ENCODE measurements around the gene BTBD17.
A peak's percentile ranks its signal among the peaks of the same experiment; 100 is the strongest.
"Not testable (repeated sequence)": the region's sequence is repeated elsewhere in the genome, so short reads cannot be mapped to it uniquely, and the experiment has no call there.

BTBD17 gene

GRCh38 chr17:74361230-74362068 lies at the start of gene BTBD17:
Gene BTBD17, minus strand, starts transcription at chr17:74361868. Its CDS starts 49 bp downstream, at chr17:74361819.
- DNase-seq (ENCODE audit: low spot score), result peak; percentile 65

DNA sequence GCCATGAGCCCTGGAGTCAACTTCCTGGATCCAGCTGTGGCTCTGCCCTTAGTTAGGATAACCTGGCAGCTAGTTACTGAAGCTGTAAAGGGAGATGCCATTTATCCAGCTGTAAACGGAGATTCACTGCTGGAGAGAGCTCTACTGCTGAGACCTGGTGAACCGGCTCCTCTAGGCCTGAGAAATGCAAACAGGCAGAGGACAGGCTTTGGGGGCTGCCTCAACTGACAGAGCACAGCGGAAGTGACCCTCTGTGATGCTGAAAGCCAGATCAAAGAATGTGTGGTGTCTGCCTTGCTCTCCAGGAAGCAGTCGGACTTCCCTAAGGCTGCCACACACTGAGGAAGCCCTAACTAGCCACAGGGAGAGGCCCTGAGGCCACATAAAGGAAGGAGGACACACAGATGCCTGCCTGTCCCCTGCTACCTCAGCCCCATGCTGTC lies 48.4 kb upstream of the BTBD17 start:
- DNase-seq (ENCODE audit: low spot score), result no peak

DNA sequence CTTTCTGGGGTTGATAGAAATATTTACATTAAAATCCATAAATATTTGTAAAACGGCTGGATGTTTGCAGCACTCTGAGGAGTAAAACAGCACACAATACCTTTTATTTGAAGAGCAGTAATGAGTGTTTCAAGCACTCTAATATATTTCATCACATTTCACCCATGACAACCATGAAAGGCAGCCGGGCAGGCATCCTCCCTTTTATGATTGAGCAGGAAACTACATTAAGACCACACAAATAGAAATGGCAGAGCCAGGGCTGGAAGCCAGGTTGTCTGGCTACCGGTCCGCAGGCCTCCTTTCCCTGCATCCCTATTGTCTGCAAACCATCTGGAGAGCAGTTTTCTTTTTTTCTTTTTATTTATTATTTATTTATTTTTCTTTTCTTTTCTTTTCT lies 47.1 kb upstream of the BTBD17 start:
- DNase-seq (ENCODE audit: low spot score), result no peak

DNA sequence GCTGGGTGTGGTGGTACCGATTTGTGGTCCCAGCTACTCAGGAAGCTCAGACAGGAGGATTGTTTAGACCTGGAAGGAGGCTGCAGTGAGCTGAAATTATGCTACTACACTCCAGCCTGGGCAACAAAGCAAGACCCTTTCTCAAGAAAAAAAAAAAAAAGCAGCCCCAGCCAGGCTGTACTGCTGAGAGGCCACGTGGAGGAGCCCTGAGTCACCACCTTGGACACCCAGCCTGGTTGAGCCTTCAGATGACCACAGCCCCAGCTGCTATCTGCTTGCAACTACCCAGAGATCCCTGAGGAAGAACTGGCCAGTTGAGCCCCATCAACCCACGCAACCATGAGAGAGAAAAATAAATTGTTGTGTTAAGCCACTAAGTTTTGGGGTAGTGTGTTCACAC lies 46.6 kb upstream of the BTBD17 start:
- no peak for DNase-seq (ENCODE audit: low spot score)

GRCh38 chr17:74407384-74407783 lies 45.7 kb upstream of the BTBD17 start:
- DNase-seq (ENCODE audit: low spot score), result no peak

GRCh38 chr17:74405311-74405710 lies 43.6 kb upstream of the BTBD17 start:
- not testable (repeated sequence) for DNase-seq (ENCODE audit: low spot score)

GRCh38 chr17:74404789-74405188 lies 43.1 kb upstream of the BTBD17 start:
- no peak for DNase-seq (ENCODE audit: low spot score)

DNA sequence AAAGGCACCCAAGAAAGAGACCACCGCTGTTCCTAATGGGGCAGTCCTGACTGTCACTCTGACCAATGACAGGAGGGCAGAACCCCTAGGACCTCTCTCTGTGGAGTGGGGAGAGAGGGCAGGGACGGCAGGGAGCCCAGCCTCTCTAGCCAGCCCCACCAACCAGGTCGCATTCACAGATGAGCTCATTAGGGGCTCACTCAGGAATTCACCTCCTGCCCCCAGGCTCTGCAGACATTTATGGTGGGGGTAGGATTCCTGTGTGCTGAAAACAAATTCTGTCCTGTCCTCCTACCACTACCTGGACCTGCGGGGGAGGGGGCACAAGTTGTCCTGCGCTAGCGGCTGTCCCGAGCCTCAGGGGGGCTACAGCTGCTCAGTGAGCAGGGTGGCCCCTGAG lies 42.5 kb upstream of the BTBD17 start:
- no peak for DNase-seq (ENCODE audit: low spot score)

GRCh38 chr17:74403512-74404137 lies 42.0 kb upstream of the BTBD17 start:
- DNase-seq (ENCODE audit: low spot score), result no peak

- no peak for DNase-seq (ENCODE audit: low spot score)
Measured at GRCh38 chr17:74402048-74402447, 40.4 kb upstream of the BTBD17 start.

GRCh38 chr17:74396567-74396966 lies 34.9 kb upstream of the BTBD17 start:
- DNase-seq (ENCODE audit: low spot score), result no peak

GRCh38 chr17:74394977-74395376 lies 33.3 kb upstream of the BTBD17 start:
- no peak for DNase-seq (ENCODE audit: low spot score)

DNA sequence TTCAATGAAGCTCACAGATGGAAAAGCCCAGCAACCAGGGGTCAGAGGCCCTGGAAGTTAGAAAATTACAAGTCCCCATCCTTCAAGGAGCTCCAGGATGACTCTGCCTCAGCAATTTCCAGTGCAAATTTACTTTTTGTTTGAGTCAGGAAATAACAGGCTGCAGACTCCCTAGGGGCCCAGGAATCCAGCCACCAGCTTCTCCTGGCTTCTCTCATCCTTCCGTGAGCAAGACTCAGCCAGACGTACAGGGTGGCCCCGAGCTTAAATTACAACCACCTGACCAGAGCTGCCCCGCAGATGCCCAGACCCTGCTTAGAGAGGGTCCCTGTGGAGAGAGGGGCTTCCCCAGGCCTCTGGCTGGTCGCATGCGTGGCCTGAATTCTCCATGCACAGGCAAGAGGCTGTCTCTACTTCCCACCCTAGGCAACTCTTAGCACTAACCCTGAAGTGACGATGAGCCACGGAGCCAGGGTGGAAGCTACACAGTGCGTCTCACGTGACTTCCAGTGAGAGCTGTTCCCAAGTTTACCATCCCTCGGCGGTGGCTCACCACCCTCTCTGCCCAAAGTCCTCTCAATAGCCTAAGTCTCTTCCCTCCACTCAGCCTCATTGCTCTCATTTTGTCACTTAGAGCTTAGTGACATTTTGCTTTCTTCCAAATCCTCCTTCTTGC lies 32.7 kb upstream of the BTBD17 start:
- DNase-seq (ENCODE audit: low spot score), result no peak

DNA sequence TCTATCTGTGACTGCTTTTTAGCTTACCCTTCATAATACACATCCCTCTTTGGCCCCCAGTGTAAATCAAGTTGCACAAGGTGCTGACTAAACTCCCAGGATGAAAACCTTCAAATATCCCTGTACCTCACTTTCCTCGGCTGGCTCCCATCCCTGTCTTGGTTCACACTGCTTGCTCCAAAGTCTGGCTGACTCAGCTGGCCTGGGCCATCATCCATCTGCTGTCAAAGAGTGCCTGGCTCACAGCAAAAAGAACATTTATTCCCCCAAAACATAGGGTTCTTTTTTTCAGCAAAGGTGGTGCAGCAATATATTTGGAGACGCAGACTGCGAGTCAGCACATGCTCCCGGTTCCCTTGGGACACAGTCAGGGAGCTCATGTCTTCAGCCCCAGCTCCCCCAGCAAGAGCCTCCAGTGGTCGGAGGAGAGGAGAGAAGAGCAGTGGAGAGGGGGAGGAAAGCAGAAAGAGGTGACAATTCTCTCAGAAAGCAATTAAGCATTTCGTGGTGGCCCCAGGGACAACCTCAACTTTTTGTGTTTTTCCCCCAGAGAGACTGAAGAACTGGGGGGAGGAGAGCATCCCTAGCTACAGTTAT lies 31.8 kb upstream of the BTBD17 start:
- DNase-seq (ENCODE audit: low spot score), result peak; percentile 40

- DNase-seq (ENCODE audit: low spot score), result no peak
Measured at GRCh38 chr17:74392848-74393247, 31.2 kb upstream of the BTBD17 start.

DNA sequence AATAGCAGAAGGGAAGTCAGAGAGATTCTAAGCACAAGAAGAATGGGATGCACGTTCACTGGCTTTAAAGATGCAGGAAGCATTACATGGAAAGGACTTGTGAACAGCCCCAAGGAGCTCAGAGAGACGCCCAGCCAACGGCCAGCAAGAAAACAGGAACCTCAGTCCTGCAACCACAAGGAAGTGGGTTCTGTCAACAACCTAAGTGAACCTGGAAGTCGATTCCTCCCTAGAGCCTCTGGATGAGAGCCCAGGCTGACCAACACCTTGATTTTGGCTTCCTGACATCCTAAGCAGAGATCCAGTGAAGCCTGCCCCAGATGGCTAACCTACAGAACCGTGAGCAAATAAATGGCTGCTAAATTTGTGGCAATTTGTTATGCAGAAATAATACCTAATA lies 30.1 kb upstream of the BTBD17 start:
- no peak for DNase-seq (ENCODE audit: low spot score)

DNA sequence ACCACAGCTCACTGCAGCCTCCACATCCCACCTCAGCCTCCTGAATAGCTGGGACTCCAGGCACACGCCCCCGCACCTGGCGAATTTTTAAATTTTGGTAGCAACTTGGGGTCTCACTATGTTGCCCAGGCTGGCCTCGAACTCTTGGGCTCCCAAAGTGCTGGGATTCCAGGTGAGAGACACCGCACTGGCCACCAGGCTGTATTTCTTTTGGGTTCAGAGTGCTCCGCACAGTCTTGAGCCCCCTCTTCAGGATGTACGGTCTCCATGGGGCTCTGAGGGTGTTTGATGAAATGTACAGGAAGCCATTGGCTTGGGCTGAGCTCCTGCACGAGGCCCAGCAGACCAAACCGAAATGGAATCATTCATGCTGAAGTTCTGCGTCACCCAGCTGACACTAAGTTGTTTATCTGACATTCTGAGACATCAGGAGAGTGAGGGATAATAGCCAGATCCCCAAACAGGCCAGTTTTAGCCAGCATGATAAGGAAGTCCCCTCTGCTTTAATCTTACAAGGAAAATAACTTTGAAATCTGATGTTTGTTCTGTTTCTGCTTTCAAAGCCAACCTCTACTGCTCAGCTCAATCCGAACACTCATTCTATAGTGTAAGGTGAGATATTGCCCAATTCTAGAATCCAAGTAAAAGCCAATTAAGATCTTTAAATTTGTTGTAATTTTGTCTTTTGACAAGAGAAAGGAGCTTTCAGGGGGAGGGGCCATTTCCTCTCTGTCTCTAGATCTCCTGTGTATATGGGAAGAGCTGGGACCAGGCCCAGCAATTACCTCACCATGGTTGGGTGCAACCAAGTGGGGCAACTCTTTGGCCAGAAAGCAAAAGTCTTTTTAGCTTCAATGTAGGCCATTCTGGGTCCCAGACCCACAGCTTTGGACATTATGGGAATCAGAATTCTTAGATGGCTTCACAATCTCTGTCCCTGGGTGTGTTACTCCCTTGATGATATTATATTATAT lies 29.3 kb upstream of the BTBD17 start:
- DNase-seq (ENCODE audit: low spot score), result no peak

DNA sequence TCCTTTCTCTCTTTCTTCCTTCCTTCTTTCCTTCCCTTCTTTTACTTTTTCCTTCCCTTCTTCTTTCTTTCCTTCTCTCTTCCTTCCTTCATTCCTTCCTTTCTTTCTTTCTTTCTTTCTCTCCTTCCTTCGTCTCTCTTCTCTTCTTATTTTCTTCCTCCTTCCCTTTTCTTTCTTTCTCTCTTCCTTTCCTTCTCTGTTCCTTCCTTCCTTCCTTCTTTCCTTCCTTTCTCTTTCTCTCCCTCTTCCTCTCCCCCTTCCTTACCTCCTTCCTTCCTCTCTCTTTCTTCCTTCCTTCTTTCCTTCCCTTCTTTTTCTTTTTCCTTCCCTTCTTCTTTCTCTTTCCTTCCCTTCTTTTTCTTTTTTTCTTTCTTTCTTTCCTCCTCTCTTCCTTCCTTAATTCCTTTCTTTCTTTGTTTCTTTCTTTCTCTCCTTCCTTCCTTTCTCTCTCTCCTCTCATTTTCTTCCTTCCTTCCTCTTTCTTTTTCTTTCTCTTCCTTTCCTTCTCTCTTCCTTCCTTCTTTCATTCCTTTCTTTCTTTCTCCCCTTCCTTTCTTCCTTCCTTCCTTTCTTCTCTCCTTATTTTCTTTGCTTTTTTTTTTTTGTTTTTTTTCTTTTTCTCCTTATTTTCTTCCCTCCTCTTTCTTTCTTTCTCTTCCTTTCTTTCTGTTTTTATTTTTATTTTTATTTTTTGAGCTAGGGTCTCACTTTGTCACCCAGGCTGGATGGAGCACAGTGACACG lies 28.4 kb upstream of the BTBD17 start:
- DNase-seq (ENCODE audit: low spot score), result no peak

DNA sequence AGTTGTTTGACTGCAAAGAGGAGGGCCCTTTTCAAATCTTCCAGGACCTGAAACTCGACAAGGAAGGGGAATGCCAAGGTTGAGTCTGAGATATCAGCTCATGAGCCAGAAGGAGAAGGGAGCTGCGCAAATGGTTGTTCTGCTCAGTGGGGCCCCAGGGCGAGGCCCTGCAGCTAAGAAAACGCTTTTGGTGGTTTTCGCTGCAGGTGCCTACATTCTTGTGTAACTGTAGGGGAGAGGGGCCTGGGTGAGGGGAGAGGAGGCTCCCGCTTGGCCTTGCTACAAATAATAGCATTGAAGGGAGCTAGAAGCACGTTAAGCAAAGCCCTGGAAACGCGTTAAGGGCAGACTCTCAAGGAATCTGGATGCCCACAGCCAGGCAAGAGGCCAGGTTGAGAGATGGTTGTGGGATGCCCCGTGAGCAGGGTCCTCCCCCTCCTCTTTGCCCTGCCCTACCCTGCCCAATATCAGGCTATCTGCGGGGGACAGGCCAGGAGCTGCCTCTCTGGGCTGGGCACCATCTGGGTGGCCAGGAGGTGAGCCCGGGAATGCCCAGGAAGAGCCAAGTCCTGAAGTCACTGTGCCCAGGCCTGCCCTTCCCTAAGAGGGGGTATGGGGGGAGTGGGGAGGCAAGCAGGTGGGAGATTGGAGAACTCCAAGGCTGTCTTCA lies 27.6 kb upstream of the BTBD17 start:
- no peak for DNase-seq (ENCODE audit: low spot score)

Data from pons (tissue), 1 donor.